ENCODE data around the gene PRSS53. TPM values are rescaled to one million over a fixed set of nuclear protein-coding genes. Genes with fewer than 3 reads are reported as not detected.

PRSS53 gene
- total RNA-seq: 0.64 and 0.96 TPM in 2 replicates

GRCh38 chr16:31088459-31089183, at the start of gene PRSS53:
Gene PRSS53, minus strand, starts transcription at chr16:31088943. Its CDS starts 134 bp downstream, at chr16:31088809.

GRCh38 chr16:31135535-31136286, 47.0 kb upstream of the PRSS53 start, which contains the start of gene PRSS8:
Gene PRSS8, minus strand, starts transcription at chr16:31135727. Its CDS starts 229 bp downstream, at chr16:31135498.

DNA sequence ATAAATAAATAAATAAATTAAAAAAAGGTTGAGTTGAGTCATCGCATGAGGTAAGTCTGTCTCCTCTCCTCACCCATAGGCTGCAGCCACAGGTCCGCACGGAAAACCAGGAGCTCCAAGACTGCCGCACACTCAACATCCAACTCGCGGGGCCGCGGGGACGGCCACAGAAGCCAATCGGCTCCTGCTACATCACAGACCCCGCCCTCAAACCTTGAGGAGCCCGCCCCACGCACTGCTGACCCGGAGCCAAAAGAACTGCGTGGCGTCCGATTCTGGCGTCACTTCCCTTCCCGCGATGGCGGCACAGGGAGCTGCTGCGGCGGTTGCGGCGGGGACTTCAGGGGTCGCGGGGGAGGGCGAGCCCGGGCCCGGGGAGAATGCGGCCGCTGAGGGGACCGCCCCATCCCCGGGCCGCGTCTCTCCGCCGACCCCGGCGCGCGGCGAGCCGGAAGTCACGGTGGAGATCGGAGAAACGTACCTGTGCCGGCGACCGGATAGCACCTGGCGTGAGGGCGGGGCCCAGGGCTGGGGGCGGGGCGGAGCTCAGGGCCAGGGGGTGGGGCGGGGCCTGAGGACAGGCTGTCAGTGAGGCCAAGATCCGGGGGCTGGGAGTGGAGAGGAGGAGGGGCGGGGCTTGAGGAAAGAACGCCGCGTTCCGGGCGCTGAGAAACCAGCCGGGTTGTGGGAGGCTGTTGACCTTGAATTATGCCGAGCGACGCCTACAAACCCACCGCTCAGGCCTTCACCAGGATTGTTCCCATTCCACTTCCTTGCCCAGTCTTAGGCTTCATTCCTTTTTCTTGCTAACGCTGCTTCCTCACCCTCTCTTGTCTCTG, 28.9 kb upstream of the PRSS53 start, which contains the start of gene KAT8:
Gene KAT8, plus strand, starts transcription at position 281 of the 839 bp plus-strand sequence. Its CDS starts 18 bp downstream, at position 299.

DNA sequence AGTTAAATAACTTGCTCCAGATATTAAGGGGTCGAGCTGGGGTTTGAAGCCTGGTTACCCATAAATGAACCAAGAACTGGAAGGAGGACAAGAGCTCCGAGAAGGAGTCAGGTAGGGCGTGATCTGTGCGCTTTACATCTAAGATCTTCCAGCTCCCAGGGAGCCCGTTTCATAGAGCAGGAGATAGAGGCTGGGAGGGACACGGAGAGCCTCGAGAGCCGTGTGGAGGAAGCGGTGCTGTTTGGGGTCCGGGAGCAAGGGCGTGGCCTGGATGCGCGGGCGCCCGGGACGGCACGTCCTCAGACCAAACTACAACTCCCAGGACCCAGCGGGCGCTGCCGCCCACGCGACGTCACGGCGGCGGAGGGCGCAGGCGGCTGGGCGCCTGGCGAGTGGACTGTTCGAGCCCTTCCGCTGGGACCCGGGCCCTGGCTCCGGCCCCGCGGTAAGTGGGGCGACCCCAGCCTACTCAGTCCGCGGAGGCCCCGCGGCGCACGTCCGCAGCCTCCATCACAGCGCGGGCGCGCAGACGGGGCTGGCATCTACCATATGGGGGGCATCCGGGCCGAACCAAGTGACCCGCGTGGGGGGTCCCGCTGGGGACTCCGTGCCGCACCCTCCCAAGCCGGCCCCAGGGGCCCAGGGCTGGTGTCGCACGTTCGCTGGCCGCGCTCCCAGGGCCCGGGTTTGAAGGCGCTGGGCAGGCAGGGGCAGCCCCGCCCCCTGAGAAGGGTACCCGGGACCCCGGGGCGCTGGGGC, 19.5 kb upstream of the PRSS53 start, which contains the start of gene BCKDK:
Gene BCKDK, plus strand, starts transcription at position 352 of the 759 bp plus-strand sequence. CDS start 838 bp downstream, outside the sequence.

DNA sequence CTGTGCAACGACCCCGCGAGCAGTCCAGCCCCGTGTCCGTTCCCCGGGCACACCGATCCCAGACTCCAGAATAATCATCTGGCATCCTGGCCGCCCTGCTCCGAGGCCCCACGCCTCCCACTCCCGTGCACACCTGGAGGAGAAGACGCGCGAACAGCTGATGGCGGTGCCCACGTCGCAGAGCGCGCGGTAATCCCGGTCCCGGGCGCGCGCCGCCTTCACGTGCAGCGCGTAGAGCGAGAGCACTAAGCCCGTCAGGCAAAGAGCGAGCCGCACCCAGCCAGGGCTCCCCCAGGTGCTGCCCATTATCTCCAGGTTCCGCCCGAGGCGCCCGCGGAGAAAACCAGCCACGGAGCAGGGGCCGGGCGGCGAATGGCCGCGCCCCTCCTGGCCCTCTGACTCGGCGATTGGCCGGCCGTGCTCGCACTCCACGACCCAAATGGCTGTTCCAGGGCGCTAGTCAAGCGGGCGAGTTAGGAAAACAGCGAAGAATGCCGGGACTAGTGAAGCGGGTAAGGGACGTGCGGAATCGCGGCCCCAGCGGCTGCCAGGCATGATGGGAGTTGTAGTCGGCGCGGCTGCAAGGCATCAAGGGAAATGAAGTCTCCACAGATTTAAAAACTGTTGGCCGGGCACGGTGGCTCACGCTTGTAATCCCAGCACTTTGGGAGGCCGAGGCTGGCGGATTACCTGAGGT, 5.8 kb upstream of the PRSS53 start, which contains the start of gene VKORC1:
Gene VKORC1, minus strand, starts transcription at position 374 of the 697 bp plus-strand sequence. Its CDS starts 68 bp downstream, at position 306.

GRCh38 chr16:31073970-31074813, 14.6 kb downstream of the PRSS53 start, which contains the start of the genes ZNF646 and ZNF668:
Gene ZNF646, plus strand, starts transcription at chr16:31074422. Its CDS starts 1,903 bp downstream, at chr16:31076325.
Gene ZNF668, minus strand, starts transcription at chr16:31074240. Its CDS starts 9,781 bp downstream, at chr16:31064459.

Other genes with a start within 250 kb of the PRSS53 start
- 28.8 and 34.7 TPM in 2 replicates for gene BCL7C, start 194.9 kb downstream of the PRSS53 start, total RNA-seq
- gene CTF1, start 192.3 kb downstream of the PRSS53 start, total RNA-seq: 0.64 and 0.96 TPM in 2 replicates
- gene FBXL19, start 165.4 kb downstream of the PRSS53 start, total RNA-seq: 16.2 and 30.6 TPM in 2 replicates
- gene ORAI3, start 139.9 kb downstream of the PRSS53 start, total RNA-seq: 24.3 and 48.8 TPM in 2 replicates
- 0.96 and 1.5 TPM in 2 replicates for gene SETD1A, start 131.2 kb downstream of the PRSS53 start, total RNA-seq
- 14.1 and 25.5 TPM in 2 replicates for gene HSD3B7, start 103.7 kb downstream of the PRSS53 start, total RNA-seq
- gene STX1B, start 78.3 kb downstream of the PRSS53 start, total RNA-seq: 0.72 TPM in 1 of 2 replicates, not detected in the other
- 7.5 and 13.3 TPM in 2 replicates for gene STX4, start 55.4 kb downstream of the PRSS53 start, total RNA-seq
- 6.4 and 7.0 TPM in 2 replicates for gene ZNF668, start 14.7 kb downstream of the PRSS53 start, total RNA-seq
- gene ZNF646, start 14.5 kb downstream of the PRSS53 start, total RNA-seq: 11.3 and 12.8 TPM in 2 replicates
- gene VKORC1, start 5.9 kb upstream of the PRSS53 start, total RNA-seq: 41.1 and 75.7 TPM in 2 replicates
- 11.7 and 20.7 TPM in 2 replicates for gene BCKDK, start 19.4 kb upstream of the PRSS53 start, total RNA-seq
- 52.3 and 61.0 TPM in 2 replicates for gene KAT8, start 28.7 kb upstream of the PRSS53 start, total RNA-seq
- gene PRSS8, start 46.8 kb upstream of the PRSS53 start, total RNA-seq: 31.5 and 33.0 TPM in 2 replicates
- 1.9 and 2.8 TPM in 2 replicates for gene PRSS36, start 61.1 kb upstream of the PRSS53 start, total RNA-seq
- 19.6 and 40.7 TPM in 2 replicates for gene FUS, start 91.2 kb upstream of the PRSS53 start, total RNA-seq
- gene PYCARD, start 113.8 kb upstream of the PRSS53 start, total RNA-seq: 235 and 267 TPM in 2 replicates
- gene TRIM72, start 125.2 kb upstream of the PRSS53 start, total RNA-seq: not detected in 2 replicates
- gene PYDC1, start 128.2 kb upstream of the PRSS53 start, total RNA-seq: not detected in 2 replicates
- under 0.01 TPM in 1 of 2 replicates, not detected in the other for gene ITGAM, start 171.0 kb upstream of the PRSS53 start, total RNA-seq